GM18520 (cell line): Measurements from ENCODE around the gene ZSCAN10.
"Not testable (repeated sequence)": the region's sequence is repeated elsewhere in the genome, so short reads cannot be mapped to it uniquely, and the experiment has no call there.

ENCODE experiments used
- ATAC-seq: cut with Tn5 transposase; IDR thresholded peaks from one replicate; pipeline ENCODE4 v1.9.1; 2021; ENCODE audit not compliant: unreplicated experiment

ZSCAN10 gene

GRCh38 chr16:3065069-3065741 is 33.9 kb downstream of the ZSCAN10 start, which contains the start of gene IL32:
TSS of gene IL32 (plus strand) at chr16:3065640. CDS start at chr16:3065812, 172 bp downstream.
- ATAC-seq, result no peak

GRCh38 chr16:3063625-3064386 is 35.3 kb downstream of the ZSCAN10 start:
- no peak for ATAC-seq

- no peak for ATAC-seq
Measured at GRCh38 chr16:3062553-3062952, 36.5 kb downstream of the ZSCAN10 start.

- ATAC-seq, result no peak
Measured at GRCh38 chr16:3060339-3061127, 38.6 kb downstream of the ZSCAN10 start.

GRCh38 chr16:3059723-3060242 is 39.3 kb downstream of the ZSCAN10 start:
- no peak for ATAC-seq

GRCh38 chr16:3059041-3059722 is 39.9 kb downstream of the ZSCAN10 start:
- peak; percentile 70 for ATAC-seq

GRCh38 chr16:3058139-3059030 is 40.7 kb downstream of the ZSCAN10 start:
- ATAC-seq, result no peak

- ATAC-seq, result no peak
Measured at GRCh38 chr16:3057181-3058138, 41.6 kb downstream of the ZSCAN10 start.

- no peak for ATAC-seq
Measured at GRCh38 chr16:3056336-3057180, 42.5 kb downstream of the ZSCAN10 start.

- ATAC-seq, result not testable (repeated sequence)
Measured at GRCh38 chr16:3055734-3056115, 43.4 kb downstream of the ZSCAN10 start.

GRCh38 chr16:3054965-3055733 is 43.9 kb downstream of the ZSCAN10 start:
- no peak for ATAC-seq

GRCh38 chr16:3053330-3053710 is 45.8 kb downstream of the ZSCAN10 start:
- not testable (repeated sequence) for ATAC-seq

- not testable (repeated sequence) for ATAC-seq
Measured at GRCh38 chr16:3052571-3053329, 46.3 kb downstream of the ZSCAN10 start.

- ATAC-seq, result no peak
Measured at GRCh38 chr16:3051494-3051893, 47.6 kb downstream of the ZSCAN10 start.

GRCh38 chr16:3051009-3051408 is 48.1 kb downstream of the ZSCAN10 start:
- no peak for ATAC-seq

- no peak for ATAC-seq
Measured at GRCh38 chr16:3050487-3050886, 48.6 kb downstream of the ZSCAN10 start.
